T47D (cell line): Measurements from ENCODE around the gene BAHCC1.

Source experiments
- DNase-seq, 2 experiments: peaks; one replicate each; pipeline versions ENCODE4 v3.0.0 to v3.0.0-alpha.2; 2011 to 2012; ENCODE audit warnings: low read depth in 1 of 2, low spot score in 1 of 2
- JUND ChIP-seq: IDR thresholded peaks from 2 replicates; pipeline ENCODE4 v1.6.1; 2012; ENCODE audit warnings: low read depth
- in situ Hi-C: cut with HindIII; loops from 2 replicates; pipeline ENCODE4 v1.10.0; 2016; ENCODE audit warnings: low sequenced_read_pairs, low pct_unique_long_range_greater_than_20kb

The BAHCC1 gene

GRCh38 chr17:81481073-81481799 is 86.0 kb downstream of the BAHCC1 start:
- in situ Hi-C loops: no loop called here

GRCh38 chr17:81481815-81482505 is 86.7 kb downstream of the BAHCC1 start:
- in situ Hi-C loops: no loop called here
- no peak for DNase-seq
- no peak for TF ChIP-seq JUND

More at GRCh38 chr17:81481073-81481799, 86.0 kb downstream of the BAHCC1 start:
- no peak for TF ChIP-seq JUND
- no peak for DNase-seq

- no peak for DNase-seq
- in situ Hi-C loops: no loop called here
- TF ChIP-seq JUND: no peak
These were observed 87.4 kb downstream of the BAHCC1 start for GRCh38 chr17:81482673-81483072.

GRCh38 chr17:81483085-81483861 is 88.0 kb downstream of the BAHCC1 start:
- no peak for DNase-seq
- no peak for TF ChIP-seq JUND
- in situ Hi-C loops: no loop called here

GRCh38 chr17:81483862-81484194 is 88.6 kb downstream of the BAHCC1 start:
- in situ Hi-C loops: no loop called here
- no peak for TF ChIP-seq JUND
- DNase-seq: no peak

- peak; percentile 83 to 88 for DNase-seq
These were observed 89.1 kb downstream of the BAHCC1 start for GRCh38 chr17:81484195-81484979.

GRCh38 chr17:81486199-81486810 is 91.0 kb downstream of the BAHCC1 start:
- in situ Hi-C loops: no loop called here
- TF ChIP-seq JUND: no peak
- no peak for DNase-seq

More at GRCh38 chr17:81484195-81484979, 89.1 kb downstream of the BAHCC1 start:
- in situ Hi-C loops: no loop called here
- no peak for TF ChIP-seq JUND

- no peak for TF ChIP-seq JUND
- in situ Hi-C loops: no loop called here
- no peak for DNase-seq
These were observed 91.8 kb downstream of the BAHCC1 start for GRCh38 chr17:81487089-81487486.

GRCh38 chr17:81487487-81488275 is 92.4 kb downstream of the BAHCC1 start:
- peak; percentile 52 to 91 for DNase-seq
- TF ChIP-seq JUND: no peak
- in situ Hi-C loops: no loop called here

- TF ChIP-seq JUND: no peak
- in situ Hi-C loops: no loop called here
- no peak for DNase-seq
These were observed 93.1 kb downstream of the BAHCC1 start for GRCh38 chr17:81488276-81488860.
